Measurements from ENCODE around the gene CTBP1.

GRCh38 chr4:1191621-1192020 is 57.3 kb downstream of the CTBP1 start:
- TF ChIP-seq, protein P1, sequence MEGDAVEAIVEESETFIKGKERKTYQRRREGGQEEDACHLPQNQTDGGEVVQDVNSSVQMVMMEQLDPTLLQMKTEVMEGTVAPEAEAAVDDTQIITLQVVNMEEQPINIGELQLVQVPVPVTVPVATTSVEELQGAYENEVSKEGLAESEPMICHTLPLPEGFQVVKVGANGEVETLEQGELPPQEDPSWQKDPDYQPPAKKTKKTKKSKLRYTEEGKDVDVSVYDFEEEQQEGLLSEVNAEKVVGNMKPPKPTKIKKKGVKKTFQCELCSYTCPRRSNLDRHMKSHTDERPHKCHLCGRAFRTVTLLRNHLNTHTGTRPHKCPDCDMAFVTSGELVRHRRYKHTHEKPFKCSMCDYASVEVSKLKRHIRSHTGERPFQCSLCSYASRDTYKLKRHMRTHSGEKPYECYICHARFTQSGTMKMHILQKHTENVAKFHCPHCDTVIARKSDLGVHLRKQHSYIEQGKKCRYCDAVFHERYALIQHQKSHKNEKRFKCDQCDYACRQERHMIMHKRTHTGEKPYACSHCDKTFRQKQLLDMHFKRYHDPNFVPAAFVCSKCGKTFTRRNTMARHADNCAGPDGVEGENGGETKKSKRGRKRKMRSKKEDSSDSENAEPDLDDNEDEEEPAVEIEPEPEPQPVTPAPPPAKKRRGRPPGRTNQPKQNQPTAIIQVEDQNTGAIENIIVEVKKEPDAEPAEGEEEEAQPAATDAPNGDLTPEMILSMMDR (conservative IDR thresholded peaks at IDR 0.05) = no peak
- TF ChIP-seq ZFX (IDR thresholded peaks at IDR 0.05) = peak; percentile 37; the same call in 1 of the 2 replicates
